ENCODE data around the gene CELF4. TPM values are rescaled to one million over a fixed set of nuclear protein-coding genes. Genes with fewer than 3 reads are reported as not detected.

CELF4 gene
- total RNA-seq, 1 experiment from 2014 or later = 0.40 TPM

DNA sequence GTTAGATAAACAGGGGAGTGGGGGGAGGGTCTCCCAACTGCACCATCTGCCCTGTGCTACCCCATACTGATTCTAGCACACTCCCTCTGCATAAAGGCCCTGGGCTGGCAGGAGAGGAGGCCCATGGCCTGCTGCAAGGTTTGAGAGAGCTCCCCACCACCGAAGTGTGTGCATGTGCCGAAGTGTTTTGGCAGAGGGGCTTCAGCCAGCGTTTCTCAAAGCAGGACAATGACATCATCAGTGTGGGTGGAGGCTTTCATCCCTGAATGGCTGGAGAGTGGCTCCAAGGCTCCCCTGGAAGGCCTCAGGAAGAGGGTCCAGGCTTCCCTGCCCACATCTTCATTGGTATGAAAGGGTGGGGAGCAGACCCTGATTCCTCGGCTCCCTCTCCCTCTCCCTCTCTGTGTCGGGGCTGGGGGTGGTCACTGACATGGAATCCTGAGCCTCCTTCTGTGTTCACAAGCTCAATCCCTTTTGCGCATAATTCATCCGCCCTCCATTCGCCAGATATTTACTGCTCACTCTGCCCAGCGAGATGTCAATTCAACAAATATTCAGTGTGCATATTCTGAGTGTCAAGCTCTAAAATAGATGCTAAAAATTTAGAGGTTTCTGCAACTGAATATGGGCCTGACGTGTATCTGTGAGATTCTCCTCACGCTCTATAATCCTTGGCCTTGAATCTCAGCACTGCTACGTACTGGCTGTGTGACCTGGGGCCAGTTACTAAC lies 122.1 kb downstream of the CELF4 start:
- POLR2A ChIA-PET (ENCODE audit: unreplicated experiment) = no interaction called here
- Histone ChIP-seq H2AFZ (ENCODE audit: low read length) (no peak overlapping the region), H3F3A (ENCODE audit: low read length, unreplicated experiment) (no peaks in the 10 kb centered on the region), H3K27me3 (ENCODE audit: low read length) (no peaks in the 10 kb centered on the region), H3K4me1 (ENCODE audit: insufficient read depth, low read length) (no peaks in the 10 kb centered on the region), H3K9me2 (replicated peaks; ENCODE audit: low read length) (no peaks in the 10 kb centered on the region), H4K20me1 (ENCODE audit: low read length) (no peaks in the 10 kb centered on the region), H3K27ac (ENCODE audit: low read length) (no peak overlapping the region), H3K4me2 (ENCODE audit: low read length) (no peak overlapping the region), H3K36me3 (ENCODE audit: low read depth, low read length) (no peaks in the 10 kb centered on the region), H3K4me3 (ENCODE audit: low read length) (no peak overlapping the region), H3K79me2 (ENCODE audit: low read length) (no peaks in the 10 kb centered on the region), H3K9me3 (ENCODE audit: low read length) (no peaks in the 10 kb centered on the region), H3K9ac (ENCODE audit: low read length) (no peak overlapping the region)
- BruUV-seq (replicated peaks) = no TSS peak
- no peak for DNase-seq
- intact Hi-C loops (cut with micrococcal nuclease) = no loop called here
- CTCF ChIA-PET = no interaction called here
- TF ChIP-seq EZH2 (IDR thresholded peaks at IDR 0.05; ENCODE audit: low read length, unreplicated experiment) (no peak), EZH2phosphoT487 (IDR thresholded peaks at IDR 0.05; ENCODE audit: borderline replicate concordance, low read length) (no peak)
- TF ChIP-seq, protein P1, sequence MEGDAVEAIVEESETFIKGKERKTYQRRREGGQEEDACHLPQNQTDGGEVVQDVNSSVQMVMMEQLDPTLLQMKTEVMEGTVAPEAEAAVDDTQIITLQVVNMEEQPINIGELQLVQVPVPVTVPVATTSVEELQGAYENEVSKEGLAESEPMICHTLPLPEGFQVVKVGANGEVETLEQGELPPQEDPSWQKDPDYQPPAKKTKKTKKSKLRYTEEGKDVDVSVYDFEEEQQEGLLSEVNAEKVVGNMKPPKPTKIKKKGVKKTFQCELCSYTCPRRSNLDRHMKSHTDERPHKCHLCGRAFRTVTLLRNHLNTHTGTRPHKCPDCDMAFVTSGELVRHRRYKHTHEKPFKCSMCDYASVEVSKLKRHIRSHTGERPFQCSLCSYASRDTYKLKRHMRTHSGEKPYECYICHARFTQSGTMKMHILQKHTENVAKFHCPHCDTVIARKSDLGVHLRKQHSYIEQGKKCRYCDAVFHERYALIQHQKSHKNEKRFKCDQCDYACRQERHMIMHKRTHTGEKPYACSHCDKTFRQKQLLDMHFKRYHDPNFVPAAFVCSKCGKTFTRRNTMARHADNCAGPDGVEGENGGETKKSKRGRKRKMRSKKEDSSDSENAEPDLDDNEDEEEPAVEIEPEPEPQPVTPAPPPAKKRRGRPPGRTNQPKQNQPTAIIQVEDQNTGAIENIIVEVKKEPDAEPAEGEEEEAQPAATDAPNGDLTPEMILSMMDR (conservative IDR thresholded peaks at IDR 0.05; ENCODE audit: low read depth, low read length) = no peak
- ATAC-seq = no peak

DNA sequence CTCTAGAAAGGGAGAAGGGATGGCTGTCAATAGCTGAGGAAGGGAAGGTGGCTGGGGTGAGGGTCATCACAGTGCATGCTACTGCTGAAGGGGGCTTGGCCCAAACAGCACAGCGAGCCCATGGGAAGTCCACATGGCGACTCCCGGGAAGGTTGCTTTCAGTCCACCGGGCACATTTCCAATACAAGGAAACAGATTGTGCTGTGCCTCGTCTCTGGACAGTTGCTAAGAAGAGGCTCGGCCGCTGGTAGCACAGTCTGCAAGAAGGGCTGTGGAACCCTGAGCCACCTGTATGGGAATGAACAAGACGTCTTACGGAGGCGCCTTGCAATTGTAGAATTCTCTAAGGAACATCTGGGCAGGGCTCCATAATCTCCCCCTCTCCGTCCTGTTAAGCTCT lies 123.1 kb downstream of the CELF4 start:
- ChIA-PET POLR2A (ENCODE audit: unreplicated experiment) (no interaction called here), CTCF (no interaction called here)
- no peak overlapping the region for H3K4me3 ChIP-seq (ENCODE audit: low read length)
- no peak for DNase-seq
- H2AFZ ChIP-seq (ENCODE audit: low read length) = no peak overlapping the region
- H3K9me3 ChIP-seq (ENCODE audit: low read length) = no peaks in the 10 kb centered on the region
- H3K9me2 ChIP-seq (replicated peaks; ENCODE audit: low read length) = no peaks in the 10 kb centered on the region
- ATAC-seq = no peak
- TF ChIP-seq, protein P1 (conservative IDR thresholded peaks at IDR 0.05; ENCODE audit: low read depth, low read length) = no peak
- TF ChIP-seq EZH2 (IDR thresholded peaks at IDR 0.05; ENCODE audit: low read length, unreplicated experiment) (no peak), EZH2phosphoT487 (IDR thresholded peaks at IDR 0.05; ENCODE audit: borderline replicate concordance, low read length) (no peak)
- no peaks in the 10 kb centered on the region for H4K20me1 ChIP-seq (ENCODE audit: low read length)
- H3K27ac ChIP-seq (ENCODE audit: low read length) = no peak overlapping the region
- no peaks in the 10 kb centered on the region for H3K27me3 ChIP-seq (ENCODE audit: low read length)
- no TSS peak for BruUV-seq (replicated peaks)
- H3K36me3 ChIP-seq (ENCODE audit: low read depth, low read length) = no peaks in the 10 kb centered on the region
- H3K4me1 ChIP-seq (ENCODE audit: insufficient read depth, low read length) = no peaks in the 10 kb centered on the region
- H3K9ac ChIP-seq (ENCODE audit: low read length) = no peak overlapping the region
- H3K4me2 ChIP-seq (ENCODE audit: low read length) = no peak overlapping the region
- H3K79me2 ChIP-seq (ENCODE audit: low read length) = no peaks in the 10 kb centered on the region
- intact Hi-C loops (cut with micrococcal nuclease) = no loop called here
- H3F3A ChIP-seq (ENCODE audit: low read length, unreplicated experiment) = no peaks in the 10 kb centered on the region

DNA sequence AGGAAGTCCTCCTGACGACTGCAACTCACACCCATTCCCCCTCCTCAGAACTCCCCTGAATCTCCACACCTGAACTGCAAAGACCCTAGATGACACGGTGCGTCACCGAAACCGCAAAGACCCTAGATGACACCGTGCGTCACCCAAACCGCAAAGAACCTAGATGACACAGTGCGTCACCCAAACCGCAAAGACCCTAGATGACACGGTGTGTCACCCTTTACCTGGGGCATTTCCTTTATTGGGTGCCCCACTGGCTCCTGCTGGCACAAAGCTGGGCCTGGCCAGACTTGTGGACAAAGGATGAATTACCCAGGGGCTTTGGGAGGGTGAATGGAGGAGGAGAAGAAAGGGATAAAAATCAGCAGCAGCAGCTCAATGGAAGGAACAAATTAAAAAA lies 123.8 kb downstream of the CELF4 start:
- Histone ChIP-seq H3K9me3 (ENCODE audit: low read length) (no peaks in the 10 kb centered on the region), H3K27ac (ENCODE audit: low read length) (no peak overlapping the region), H3F3A (ENCODE audit: low read length, unreplicated experiment) (no peaks in the 10 kb centered on the region), H3K9me2 (replicated peaks; ENCODE audit: low read length) (no peaks in the 10 kb centered on the region), H3K36me3 (ENCODE audit: low read depth, low read length) (no peaks in the 10 kb centered on the region), H4K20me1 (ENCODE audit: low read length) (no peaks in the 10 kb centered on the region), H3K27me3 (ENCODE audit: low read length) (no peaks in the 10 kb centered on the region), H3K4me1 (ENCODE audit: insufficient read depth, low read length) (no peaks in the 10 kb centered on the region), H3K79me2 (ENCODE audit: low read length) (no peaks in the 10 kb centered on the region), H2AFZ (ENCODE audit: low read length) (no peak overlapping the region), H3K9ac (ENCODE audit: low read length) (no peak overlapping the region), H3K4me2 (ENCODE audit: low read length) (no peak overlapping the region), H3K4me3 (ENCODE audit: low read length) (no peak overlapping the region)
- ATAC-seq (no peak), DNase-seq (no peak)
- BruUV-seq (replicated peaks) = no TSS peak
- CTCF ChIA-PET = no interaction called here
- TF ChIP-seq EZH2 (IDR thresholded peaks at IDR 0.05; ENCODE audit: low read length, unreplicated experiment) (no peak), EZH2phosphoT487 (IDR thresholded peaks at IDR 0.05; ENCODE audit: borderline replicate concordance, low read length) (no peak)
- TF ChIP-seq, protein P1 (conservative IDR thresholded peaks at IDR 0.05; ENCODE audit: low read depth, low read length) = no peak
- POLR2A ChIA-PET (ENCODE audit: unreplicated experiment) = no interaction called here
- intact Hi-C loops (cut with micrococcal nuclease) = no loop called here

All from PC-3 (cell line).